Measurements from ENCODE around the gene UHMK1.
"Not testable (repeated sequence)": the region's sequence is repeated elsewhere in the genome, so short reads cannot be mapped to it uniquely, and the experiment has no call there.

GRCh38 chr1:162462425-162462824 lies 35.2 kb upstream of the UHMK1 start:
- TF ChIP-seq CTCF (IDR thresholded peaks at IDR 0.05; ENCODE audit: low read depth, low read length, poor library complexity, severe bottlenecking); EZH2phosphoT487 (IDR thresholded peaks at IDR 0.05; ENCODE audit: borderline replicate concordance, low read length): not testable (repeated sequence)

Measured in DOHH2 (cell line).